ENCODE data around the gene CDH4.

DNA sequence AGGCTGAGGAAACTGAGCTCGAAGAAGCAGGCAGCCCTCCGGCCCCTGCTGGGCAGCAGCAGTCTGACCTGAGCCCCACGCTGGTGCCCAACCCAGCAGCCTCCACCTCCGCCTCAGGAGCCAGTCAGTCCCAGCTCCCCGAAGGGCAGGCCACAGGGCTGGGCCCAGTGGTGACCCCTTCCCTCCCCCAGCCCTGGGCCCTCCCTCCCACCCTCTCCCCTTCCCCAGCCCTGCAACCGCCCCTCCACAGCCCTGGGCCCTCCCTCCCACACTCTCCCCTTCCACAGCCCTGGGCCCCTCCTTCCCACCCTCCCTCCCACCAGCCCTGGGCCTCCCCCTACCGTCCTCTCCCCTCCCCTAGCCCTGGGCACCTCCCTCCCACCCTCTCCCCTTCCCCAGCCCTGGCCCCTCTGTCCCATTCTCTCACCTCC, 698.6 kb downstream of the CDH4 start:
- TF ChIP-seq POLR2A (IDR thresholded peaks at IDR 0.05; ENCODE audit: low read length) (no peak), GATA1 (IDR thresholded peaks at IDR 0.05; ENCODE audit: low read depth, low read length) (no peak)
